RWPE2 (cell line): ENCODE results near the gene IFFO2.

ENCODE experiments used
- ATAC-seq: fragments of 200-7000 bp; cut with Tn5 transposase; 3 replicates; pipeline ENCODE4 v1.9.1; 2021; ENCODE audit warnings: low read depth
- DNase-seq: peaks from one replicate; pipeline ENCODE4 v3.0.0-alpha.2; 2020; ENCODE audit warnings: low spot score
- H3K27ac ChIP-seq: fragments of 450-650 bp; 2 replicates; pipeline ENCODE4 v1.5.1; 2017; ENCODE audit warnings: mild to moderate bottlenecking; ENCODE audit not compliant: poor library complexity, severe bottlenecking
- H3K27me3 ChIP-seq: fragments of 250-450 bp; sonication (Bioruptor Pico); 2 replicates; pipeline ENCODE4 v1.5.1; 2021; ENCODE audit warnings: mild to moderate bottlenecking, moderate library complexity; ENCODE audit not compliant: insufficient read depth, poor library complexity, severe bottlenecking
- H3K36me3 ChIP-seq: fragments of 250-450 bp; sonication (Bioruptor Pico); 2 replicates; pipeline ENCODE4 v1.5.1; 2020; ENCODE audit warnings: low read depth, mild to moderate bottlenecking, moderate library complexity
- H3K4me1 ChIP-seq: fragments of 250-450 bp; sonication (Bioruptor Pico); 2 replicates; pipeline ENCODE4 v1.5.1; 2021; ENCODE audit warnings: mild to moderate bottlenecking, moderate library complexity; ENCODE audit not compliant: insufficient read depth, poor library complexity, severe bottlenecking
- H3K4me3 ChIP-seq: fragments of 250-450 bp; sonication (Bioruptor Pico); 2 replicates; pipeline ENCODE4 v1.5.1; 2021; ENCODE audit warnings: mild to moderate bottlenecking, moderate library complexity; ENCODE audit not compliant: severe bottlenecking
- H3K9me3 ChIP-seq: fragments of 250-450 bp; sonication (Bioruptor Pico); 2 replicates; pipeline ENCODE4 v1.5.1; 2021; ENCODE audit warnings: mild to moderate bottlenecking, moderate library complexity; ENCODE audit not compliant: severe bottlenecking
- CTCF ChIP-seq: fragments of 450-650 bp; IDR thresholded peaks from one replicate; pipeline ENCODE4 v1.5.1; 2017; ENCODE audit warnings: mild to moderate bottlenecking, moderate library complexity; ENCODE audit not compliant: poor library complexity, severe bottlenecking

IFFO2 gene

DNA sequence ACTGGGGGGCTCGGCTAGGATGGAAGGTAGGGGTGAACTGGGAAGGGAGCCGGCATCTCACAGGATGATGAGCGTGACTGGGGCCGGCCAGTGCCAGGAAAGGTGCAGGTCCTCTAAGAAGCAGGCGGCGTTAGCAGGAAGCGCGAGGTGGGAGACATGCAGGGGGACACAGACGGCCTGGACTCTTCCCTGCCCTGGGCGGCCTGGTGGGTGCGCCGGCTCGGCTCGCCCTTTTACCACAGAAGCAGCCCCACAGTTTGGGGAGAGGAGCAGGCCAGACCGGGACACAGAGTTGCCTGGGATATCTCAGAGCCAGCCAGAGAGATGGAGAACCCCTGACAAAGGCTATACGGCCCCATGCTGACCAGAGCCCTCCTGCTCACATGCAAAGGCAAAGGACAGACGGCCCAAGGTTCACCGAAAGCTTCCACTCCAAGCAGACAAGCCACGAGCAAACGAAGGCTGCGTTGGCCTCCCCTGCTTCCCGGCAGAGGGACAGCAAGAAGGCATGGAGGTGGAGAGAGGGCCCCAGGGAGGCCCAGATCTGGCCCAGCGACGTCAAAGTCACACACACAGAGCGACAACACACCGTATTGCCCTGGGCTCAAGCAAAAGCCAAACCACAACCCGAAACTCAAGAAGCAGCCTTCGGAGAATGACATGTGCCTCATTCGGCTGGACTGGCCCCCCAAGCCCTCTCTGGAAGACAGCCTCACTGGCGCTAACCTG lies 39.2 kb downstream of the IFFO2 start:
- no peaks in the 10 kb centered on the region for H3K27me3 ChIP-seq
- peaks cover 5% of the 10 kb centered on the region for H3K4me1 ChIP-seq
- TF ChIP-seq CTCF = no peak
- no peak overlapping the region for H3K4me3 ChIP-seq
- no peak overlapping the region for H3K27ac ChIP-seq
- H3K9me3 ChIP-seq = no peaks in the 10 kb centered on the region
- DNase-seq = no peak
- peaks cover 78% of the 10 kb centered on the region for H3K36me3 ChIP-seq
- ATAC-seq = no peak

- no peaks in the 10 kb centered on the region for H3K4me1 ChIP-seq
- no peaks in the 10 kb centered on the region for H3K27me3 ChIP-seq
- H3K4me3 ChIP-seq = no peak overlapping the region
- H3K27ac ChIP-seq = no peak overlapping the region
- DNase-seq (no peak), ATAC-seq (no peak)
- H3K9me3 ChIP-seq = no peaks in the 10 kb centered on the region
- no peak for TF ChIP-seq CTCF
- H3K36me3 ChIP-seq = peaks cover 85% of the 10 kb centered on the region
These were observed 41.1 kb downstream of the IFFO2 start for GRCh38 chr1:18915341-18915740.

GRCh38 chr1:18913065-18913835 lies 43.2 kb downstream of the IFFO2 start:
- peak; percentile 80 for ATAC-seq
- no peak for DNase-seq
- H3K27ac ChIP-seq = no peak overlapping the region

DNA sequence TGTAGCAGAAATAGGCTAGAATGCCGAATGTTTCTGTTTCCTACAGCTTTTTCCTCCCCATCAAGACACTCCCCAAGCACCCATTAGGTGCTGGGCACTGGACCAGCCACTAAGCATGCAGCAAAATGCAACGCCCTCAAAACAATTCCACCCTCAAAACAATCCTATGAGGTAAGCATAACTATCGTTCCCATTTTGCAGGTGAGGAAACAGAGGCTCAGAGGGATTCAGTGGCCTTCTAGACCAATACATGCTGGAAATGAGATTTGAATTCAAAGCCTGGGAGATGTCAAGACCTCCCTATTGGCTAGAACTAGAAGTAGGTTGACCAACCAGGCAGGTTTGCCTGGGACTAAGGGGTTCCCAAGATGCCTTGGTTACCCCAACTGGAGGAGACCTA lies 43.9 kb downstream of the IFFO2 start:
- TF ChIP-seq CTCF = no peak
- no peak overlapping the region for H3K27ac ChIP-seq
- ATAC-seq = no peak
- H3K4me3 ChIP-seq = no peak overlapping the region
- H3K36me3 ChIP-seq = peaks cover 87% of the 10 kb centered on the region
- no peaks in the 10 kb centered on the region for H3K9me3 ChIP-seq
- H3K27me3 ChIP-seq = no peaks in the 10 kb centered on the region
- no peak for DNase-seq
- H3K4me1 ChIP-seq = no peaks in the 10 kb centered on the region

More at GRCh38 chr1:18913065-18913835, 43.2 kb downstream of the IFFO2 start:
- Histone ChIP-seq H3K36me3 (peaks cover 87% of the 10 kb centered on the region), H3K4me3 (no peak overlapping the region), H3K4me1 (no peaks in the 10 kb centered on the region), H3K9me3 (no peaks in the 10 kb centered on the region), H3K27me3 (no peaks in the 10 kb centered on the region)
- peak; percentile 97 for TF ChIP-seq CTCF
